C4-2B (cell line): Measurements from ENCODE around the gene OSER1.

ENCODE experiments used
- ZFX ChIP-seq: fragments of 450-650 bp; IDR thresholded peaks from 2 replicates; pipeline ENCODE4 v1.6.1; 2017
- TF ChIP-seq, protein P1 (sequence below): fragments of 450-650 bp; conservative IDR thresholded peaks from 2 replicates; pipeline ENCODE4 v1.5.1; 2017; ENCODE audit warnings: mild to moderate bottlenecking

DNA sequence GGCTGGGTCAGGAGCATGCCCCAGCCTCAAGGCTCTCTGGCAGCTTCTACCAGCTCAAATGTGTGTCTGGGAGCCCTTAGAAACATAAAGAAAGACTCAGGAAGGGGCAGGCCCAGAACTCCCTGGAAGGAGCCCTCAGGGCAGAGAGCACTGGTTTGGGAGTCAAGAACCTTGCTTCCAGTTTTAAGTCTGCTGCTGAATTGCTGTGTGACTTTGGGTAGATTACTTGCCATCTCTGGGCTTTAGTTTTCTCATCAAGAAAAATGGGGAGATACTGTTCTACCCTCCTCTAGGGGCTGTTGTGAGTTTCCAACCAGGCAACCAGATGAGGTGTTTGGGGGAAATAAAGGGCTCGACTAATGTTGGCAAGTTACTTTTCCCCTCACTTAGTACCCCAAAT is 45.4 kb upstream of the OSER1 start:
- TF ChIP-seq, protein P1, sequence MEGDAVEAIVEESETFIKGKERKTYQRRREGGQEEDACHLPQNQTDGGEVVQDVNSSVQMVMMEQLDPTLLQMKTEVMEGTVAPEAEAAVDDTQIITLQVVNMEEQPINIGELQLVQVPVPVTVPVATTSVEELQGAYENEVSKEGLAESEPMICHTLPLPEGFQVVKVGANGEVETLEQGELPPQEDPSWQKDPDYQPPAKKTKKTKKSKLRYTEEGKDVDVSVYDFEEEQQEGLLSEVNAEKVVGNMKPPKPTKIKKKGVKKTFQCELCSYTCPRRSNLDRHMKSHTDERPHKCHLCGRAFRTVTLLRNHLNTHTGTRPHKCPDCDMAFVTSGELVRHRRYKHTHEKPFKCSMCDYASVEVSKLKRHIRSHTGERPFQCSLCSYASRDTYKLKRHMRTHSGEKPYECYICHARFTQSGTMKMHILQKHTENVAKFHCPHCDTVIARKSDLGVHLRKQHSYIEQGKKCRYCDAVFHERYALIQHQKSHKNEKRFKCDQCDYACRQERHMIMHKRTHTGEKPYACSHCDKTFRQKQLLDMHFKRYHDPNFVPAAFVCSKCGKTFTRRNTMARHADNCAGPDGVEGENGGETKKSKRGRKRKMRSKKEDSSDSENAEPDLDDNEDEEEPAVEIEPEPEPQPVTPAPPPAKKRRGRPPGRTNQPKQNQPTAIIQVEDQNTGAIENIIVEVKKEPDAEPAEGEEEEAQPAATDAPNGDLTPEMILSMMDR = no peak
- no peak for TF ChIP-seq ZFX
